HL-60 (cell line): ENCODE measurements around the gene SAP25.
A peak's percentile ranks its signal among the peaks of the same experiment; 100 is the strongest.

Experiments used
- DNase-seq, 2 experiments: peaks; one replicate each; pipeline ENCODE4 v3.0.0-alpha.2; 2010 to 2020; ENCODE audit warnings: low read depth in 1 of 2, low spot score in 1 of 2
- H3K27ac ChIP-seq: fragments of 250-450 bp; sonication (Bioruptor Pico); replicated peaks from 2 replicates; pipeline ENCODE4 v1.5.1; 2020; ENCODE audit warnings: mild to moderate bottlenecking, moderate library complexity
- H3K27me3 ChIP-seq: fragments of 250-450 bp; sonication (Bioruptor Pico); 2 replicates; pipeline ENCODE4 v1.5.1; 2021; ENCODE audit warnings: mild to moderate bottlenecking, moderate library complexity; ENCODE audit not compliant: insufficient read depth, poor library complexity, severe bottlenecking
- H3K4me3 ChIP-seq: replicated peaks from 2 replicates; pipeline ENCODE4 v1.5.1; 2011; ENCODE audit warnings: mild to moderate bottlenecking, control low read depth, low read length; ENCODE audit not compliant: insufficient read depth
- CTCF ChIP-seq: IDR thresholded peaks from one replicate; pipeline ENCODE4 v1.5.1; 2011; ENCODE audit warnings: low read length, control low read depth, inconsistent platforms; ENCODE audit not compliant: insufficient read depth
- GABPA ChIP-seq: IDR thresholded peaks from 2 replicates; pipeline ENCODE4 v1.6.1; 2012; ENCODE audit warnings: low read depth
- POLR2AphosphoS5 ChIP-seq: IDR thresholded peaks from 2 replicates; pipeline ENCODE4 v1.6.1; 2012; ENCODE audit warnings: low read depth
- REST ChIP-seq: IDR thresholded peaks from 2 replicates; pipeline ENCODE4 v1.6.1; 2012; ENCODE audit warnings: low read depth; ENCODE audit not compliant: insufficient replicate concordance
- SPI1 ChIP-seq: IDR thresholded peaks from 2 replicates; pipeline ENCODE4 v1.6.1; 2012; ENCODE audit warnings: low read depth, mild to moderate bottlenecking, borderline replicate concordance

The SAP25 gene

GRCh38 chr7:100588438-100588837, 14.7 kb upstream of the SAP25 start:
- TF ChIP-seq GABPA = no peak
- peak; percentile 32 for TF ChIP-seq CTCF
- Histone ChIP-seq H3K4me3 (no peak overlapping the region), H3K27ac (no peak overlapping the region), H3K27me3 (no peaks in the 10 kb centered on the region)
- peak in 1 of 2 experiments; percentile 33 for DNase-seq

GRCh38 chr7:100586266-100587025, 12.7 kb upstream of the SAP25 start, which contains the start of gene FBXO24:
Gene FBXO24 (plus strand): TSS chr7:100586328. CDS start chr7:100586626, 298 bp downstream.
- H3K27ac ChIP-seq = peak within 1 kb of the TSS; percentile 94
- TF ChIP-seq GABPA (peak; percentile 26; the same call in 1 of the 2 replicates), POLR2AphosphoS5 (no peak; the same call in 1 of the 2 replicates), REST (no peak), SPI1 (no peak), CTCF (no peak)
- H3K4me3 ChIP-seq = peak within 1 kb of the TSS; percentile 94
- DNase-seq = peak; percentile 100
- no peaks in the 10 kb centered on the region for H3K27me3 ChIP-seq

GRCh38 chr7:100585511-100586265, 12.0 kb upstream of the SAP25 start, which contains the start of gene LRCH4:
Gene LRCH4 (minus strand): TSS chr7:100586129. CDS start chr7:100586100, 29 bp downstream.
- Histone ChIP-seq H3K27me3 (no peaks in the 10 kb centered on the region), H3K27ac (peak within 1 kb of the TSS; percentile 94), H3K4me3 (peak within 1 kb of the TSS; percentile 94)
- DNase-seq = peak in 1 of 2 experiments; percentile 31
- TF ChIP-seq SPI1 (no peak), GABPA (peak; percentile 32), POLR2AphosphoS5 (peak; percentile 96), REST (peak; percentile 56)
